ENCODE results near the gene RPS21. TPM values are rescaled to one million over a fixed set of nuclear protein-coding genes. Genes with fewer than 3 reads are reported as not detected.

Gene RPS21
- total and polyA plus RNA-seq, 10 of the 15 experiments (the other 5 are each of a cell fraction or from before 2014, with no cell fraction given), result 1,474 to 4,987 (median 2,439) TPM

DNA sequence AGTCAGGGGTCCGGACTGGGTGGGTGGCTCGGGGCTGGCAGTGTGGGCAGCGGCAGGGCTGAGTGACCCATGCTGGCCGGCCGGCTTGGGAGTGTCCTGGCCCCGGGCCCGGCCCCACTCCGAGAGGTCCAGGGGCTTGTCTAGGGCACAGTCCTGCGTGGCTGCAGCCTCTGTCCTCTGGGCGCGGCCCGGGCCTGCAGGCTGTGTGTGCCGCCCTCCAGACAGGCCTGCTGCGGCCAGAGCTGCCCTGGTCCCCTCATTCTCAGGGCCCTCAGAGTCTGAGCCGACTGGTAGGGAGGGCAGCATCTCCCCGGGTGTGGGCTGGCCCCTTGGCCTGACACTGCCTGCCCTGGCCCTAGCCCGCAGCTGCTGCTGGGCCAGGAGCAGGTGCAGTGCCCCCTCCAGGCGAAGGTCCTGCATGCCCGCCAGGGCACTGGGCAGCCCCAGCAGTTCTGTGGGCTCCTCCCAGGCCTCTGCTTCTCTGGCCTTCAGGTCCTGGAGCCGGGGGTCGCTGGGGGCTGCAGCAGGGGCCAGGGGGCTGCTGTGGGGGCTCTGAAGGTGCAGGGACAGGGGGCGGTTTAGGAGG is 27.1 kb downstream of the RPS21 start:
- 0 out of 2 replicates have a peak, but pooled peaks cover 4% of the 10 kb centered on the region for H3K4me1 ChIP-seq (ENCODE audit: control insufficient read depth, insufficient read depth, low read length)
- H3K9ac ChIP-seq (ENCODE audit: control insufficient read depth, insufficient read depth, low read length), result no peak overlapping the region
- RAD21 ChIA-PET (ENCODE audit: unreplicated experiment), result no interaction called here
- H3K79me2 ChIP-seq (ENCODE audit: control insufficient read depth, insufficient read depth, low read length), result no peaks in the 10 kb centered on the region
- H3K4me2 ChIP-seq (ENCODE audit: control insufficient read depth, insufficient read depth), result no peak overlapping the region
- CTCF ChIA-PET, result no interaction called here
- H3K27ac ChIP-seq (ENCODE audit: control insufficient read depth, insufficient read depth), result no peak overlapping the region
- in situ Hi-C loops (cut with MboI) (no loop called here), intact Hi-C loops (cut with micrococcal nuclease; ENCODE audit: unreplicated experiment) (no loop called here)
- SMC1A ChIA-PET (ENCODE audit: uncharacterized antibody, unreplicated experiment), result interaction anchor here (0.6 kb wide), 1 partner anchor 324 kb away, joined by 4 read pairs; no protein-coding TSS in a partner anchor
- ATAC-seq (0 out of 3 replicates have a peak, but pooled peaks have one; percentile 23), FAIRE-seq (no peak), DNase-seq (ENCODE audit: low read depth, low spot score) (no peak)
- no TSS peak for BruUV-seq (replicated peaks)
- TF ChIP-seq, protein P1, sequence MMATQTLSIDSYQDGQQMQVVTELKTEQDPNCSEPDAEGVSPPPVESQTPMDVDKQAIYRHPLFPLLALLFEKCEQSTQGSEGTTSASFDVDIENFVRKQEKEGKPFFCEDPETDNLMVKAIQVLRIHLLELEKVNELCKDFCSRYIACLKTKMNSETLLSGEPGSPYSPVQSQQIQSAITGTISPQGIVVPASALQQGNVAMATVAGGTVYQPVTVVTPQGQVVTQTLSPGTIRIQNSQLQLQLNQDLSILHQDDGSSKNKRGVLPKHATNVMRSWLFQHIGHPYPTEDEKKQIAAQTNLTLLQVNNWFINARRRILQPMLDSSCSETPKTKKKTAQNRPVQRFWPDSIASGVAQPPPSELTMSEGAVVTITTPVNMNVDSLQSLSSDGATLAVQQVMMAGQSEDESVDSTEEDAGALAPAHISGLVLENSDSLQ (IDR thresholded peaks at IDR 0.05), result no peak
- TF ChIP-seq, protein P2, sequence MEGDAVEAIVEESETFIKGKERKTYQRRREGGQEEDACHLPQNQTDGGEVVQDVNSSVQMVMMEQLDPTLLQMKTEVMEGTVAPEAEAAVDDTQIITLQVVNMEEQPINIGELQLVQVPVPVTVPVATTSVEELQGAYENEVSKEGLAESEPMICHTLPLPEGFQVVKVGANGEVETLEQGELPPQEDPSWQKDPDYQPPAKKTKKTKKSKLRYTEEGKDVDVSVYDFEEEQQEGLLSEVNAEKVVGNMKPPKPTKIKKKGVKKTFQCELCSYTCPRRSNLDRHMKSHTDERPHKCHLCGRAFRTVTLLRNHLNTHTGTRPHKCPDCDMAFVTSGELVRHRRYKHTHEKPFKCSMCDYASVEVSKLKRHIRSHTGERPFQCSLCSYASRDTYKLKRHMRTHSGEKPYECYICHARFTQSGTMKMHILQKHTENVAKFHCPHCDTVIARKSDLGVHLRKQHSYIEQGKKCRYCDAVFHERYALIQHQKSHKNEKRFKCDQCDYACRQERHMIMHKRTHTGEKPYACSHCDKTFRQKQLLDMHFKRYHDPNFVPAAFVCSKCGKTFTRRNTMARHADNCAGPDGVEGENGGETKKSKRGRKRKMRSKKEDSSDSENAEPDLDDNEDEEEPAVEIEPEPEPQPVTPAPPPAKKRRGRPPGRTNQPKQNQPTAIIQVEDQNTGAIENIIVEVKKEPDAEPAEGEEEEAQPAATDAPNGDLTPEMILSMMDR (IDR thresholded peaks at IDR 0.05 in 2 of 3, conservative IDR thresholded peaks at IDR 0.05 in 1 of 3; ENCODE audit: control insufficient read depth in 2 of 3, extremely low read depth in 1 of 3, insufficient read depth in 1 of 3, low read depth in 3 of 3, low read length in 3 of 3), result peak in 1 of 3 experiments; percentile 25; a peak in 1 of 6 replicates
- no peaks in the 10 kb centered on the region for H3K9me3 ChIP-seq (replicated peaks; ENCODE audit: control insufficient read depth, insufficient read depth, low read length)
- H2AFZ ChIP-seq (ENCODE audit: control insufficient read depth, low read depth, low read length), result no peak overlapping the region
- no peaks in the 10 kb centered on the region for H3K27me3 ChIP-seq (replicated peaks in 1 of 2; ENCODE audit: control insufficient read depth in 2 of 2, insufficient read depth in 2 of 2, low read length in 1 of 2)
- H3K4me3 ChIP-seq, result no peak overlapping the region
- POLR2A ChIA-PET, result no interaction called here
- no peaks in the 10 kb centered on the region for H3K36me3 ChIP-seq (ENCODE audit: control insufficient read depth in 2 of 2, insufficient read depth in 2 of 2, low read length in 1 of 2)
- WGBS (ENCODE audit: insufficient coverage, insufficient replicate concordance, low lambda C conversion rate, missing lambda C conversion rate), result 39% methylated on average over 22 of the region's 22 CpGs
- no peaks in the 10 kb centered on the region for H4K20me1 ChIP-seq (ENCODE audit: control insufficient read depth, insufficient read depth)
